IPS-18a (cell line): Measurements from ENCODE around the gene MALRD1.

ENCODE experiments used
- H3K27ac ChIP-seq: one replicate; pipeline ENCODE4 v1.5.1; 2013; ENCODE audit warnings: low read length
- H3K27me3 ChIP-seq: one replicate; pipeline ENCODE4 v1.6.1; 2013; ENCODE audit warnings: mild to moderate bottlenecking, low read length; ENCODE audit not compliant: control insufficient read depth, insufficient read depth
- H3K36me3 ChIP-seq: one replicate; pipeline ENCODE4 v1.6.1; 2013; ENCODE audit warnings: low read depth, low read length; ENCODE audit not compliant: control insufficient read depth
- H3K4me1 ChIP-seq: one replicate; pipeline ENCODE4 v1.6.1; 2013; ENCODE audit warnings: low read depth, low read length; ENCODE audit not compliant: control insufficient read depth
- H3K4me3 ChIP-seq: one replicate; pipeline ENCODE4 v1.5.1; 2013; ENCODE audit warnings: low read length
- H3K9ac ChIP-seq: one replicate; pipeline ENCODE4 v1.6.1; 2013; ENCODE audit warnings: mild to moderate bottlenecking, low read length, moderate library complexity
- H3K9me3 ChIP-seq: one replicate; pipeline ENCODE4 v1.6.1; 2013; ENCODE audit warnings: low read depth, low read length; ENCODE audit not compliant: control insufficient read depth

MALRD1 gene

DNA sequence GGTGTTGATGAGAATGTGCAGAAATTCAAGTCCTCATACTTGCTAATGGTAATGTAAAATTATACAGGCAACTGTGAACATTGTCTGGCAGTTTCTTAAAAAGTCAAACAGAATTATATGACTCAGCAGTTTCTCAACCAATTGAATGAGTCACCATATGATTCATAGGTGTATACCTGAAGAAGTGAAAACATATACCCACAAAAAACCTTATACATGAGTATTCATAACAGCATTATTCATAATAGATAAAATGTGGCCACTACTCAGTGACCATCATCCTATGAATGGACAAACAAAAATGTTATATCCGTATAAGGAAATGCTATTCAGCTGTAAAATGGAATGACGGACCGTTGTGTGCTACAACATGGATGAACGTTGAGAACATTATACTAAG, 253.5 kb downstream of the MALRD1 start:
- no peak overlapping the region for H3K27ac ChIP-seq
- H3K27me3 ChIP-seq, result no peaks in the 10 kb centered on the region
- no peaks in the 10 kb centered on the region for H3K9me3 ChIP-seq
- H3K36me3 ChIP-seq, result no peaks in the 10 kb centered on the region
- no peak overlapping the region for H3K4me3 ChIP-seq
- H3K9ac ChIP-seq, result no peak overlapping the region
- peaks cover 3% of the 10 kb centered on the region for H3K4me1 ChIP-seq

DNA sequence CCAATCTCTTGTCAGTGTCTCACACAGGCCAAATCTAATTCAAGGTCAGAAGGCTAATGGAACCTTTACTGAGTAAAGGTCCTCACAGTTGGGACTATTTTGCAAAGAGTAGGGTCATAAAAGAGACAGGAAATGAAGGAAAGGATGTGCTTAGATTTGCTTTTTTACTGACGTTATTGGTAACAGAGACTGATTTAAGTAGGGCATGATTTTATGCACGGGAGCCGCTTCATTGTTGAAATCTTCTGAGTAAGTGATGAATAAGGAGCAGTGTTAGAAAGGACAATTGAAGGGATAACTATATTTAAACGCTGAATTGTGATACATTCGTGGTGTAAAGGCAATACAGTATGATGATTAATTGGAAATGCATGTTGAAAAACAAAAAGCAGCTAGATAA, 261.5 kb downstream of the MALRD1 start:
- no peaks in the 10 kb centered on the region for H3K9me3 ChIP-seq
- no peaks in the 10 kb centered on the region for H3K36me3 ChIP-seq
- H3K27ac ChIP-seq, result no peak overlapping the region
- H3K4me1 ChIP-seq, result no peaks in the 10 kb centered on the region
- H3K9ac ChIP-seq, result no peak overlapping the region
- no peaks in the 10 kb centered on the region for H3K27me3 ChIP-seq
- H3K4me3 ChIP-seq, result no peak overlapping the region

DNA sequence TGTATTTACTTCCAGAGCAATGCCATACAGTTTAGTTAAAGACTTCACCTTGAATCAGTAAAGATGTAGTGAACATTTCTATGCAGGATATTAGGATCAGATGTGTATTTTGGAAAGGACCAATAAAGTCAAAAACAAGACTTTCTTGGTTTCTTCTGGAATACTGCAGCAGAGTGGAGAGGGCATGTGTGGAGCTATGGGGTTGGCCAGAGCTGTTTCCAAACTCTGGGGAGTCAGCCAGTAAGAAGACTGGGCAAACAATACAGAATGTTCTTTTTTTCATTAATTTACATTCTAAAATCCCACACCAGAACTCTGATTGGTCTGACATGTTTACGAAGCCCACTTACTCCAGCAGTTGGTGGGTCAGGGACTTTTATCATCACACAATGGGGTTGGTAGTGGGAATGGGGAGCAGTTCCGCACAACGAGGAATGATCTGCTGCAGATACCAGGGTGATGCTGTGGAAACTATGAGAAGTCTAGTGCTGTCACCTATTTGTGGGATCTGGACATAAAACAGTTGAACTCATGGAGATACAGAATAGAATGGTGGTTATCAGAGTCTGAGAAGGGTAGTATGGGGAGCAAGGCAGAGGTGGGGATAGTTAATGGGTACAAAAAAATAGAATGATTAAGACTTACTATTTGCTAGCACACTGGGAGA, 267.7 kb downstream of the MALRD1 start:
- H3K27me3 ChIP-seq, result no peaks in the 10 kb centered on the region
- H3K4me3 ChIP-seq, result no peak overlapping the region
- H3K4me1 ChIP-seq, result no peaks in the 10 kb centered on the region
- no peaks in the 10 kb centered on the region for H3K36me3 ChIP-seq
- H3K9me3 ChIP-seq, result no peaks in the 10 kb centered on the region
- no peak overlapping the region for H3K9ac ChIP-seq
- H3K27ac ChIP-seq, result no peak overlapping the region

- Histone ChIP-seq H3K27me3 (no peaks in the 10 kb centered on the region), H3K9me3 (no peaks in the 10 kb centered on the region), H3K4me3 (no peak overlapping the region), H3K4me1 (no peaks in the 10 kb centered on the region), H3K9ac (no peak overlapping the region), H3K27ac (no peak overlapping the region), H3K36me3 (no peaks in the 10 kb centered on the region)
Measured at GRCh38 chr10:19317952-19318351, 269.4 kb downstream of the MALRD1 start.

DNA sequence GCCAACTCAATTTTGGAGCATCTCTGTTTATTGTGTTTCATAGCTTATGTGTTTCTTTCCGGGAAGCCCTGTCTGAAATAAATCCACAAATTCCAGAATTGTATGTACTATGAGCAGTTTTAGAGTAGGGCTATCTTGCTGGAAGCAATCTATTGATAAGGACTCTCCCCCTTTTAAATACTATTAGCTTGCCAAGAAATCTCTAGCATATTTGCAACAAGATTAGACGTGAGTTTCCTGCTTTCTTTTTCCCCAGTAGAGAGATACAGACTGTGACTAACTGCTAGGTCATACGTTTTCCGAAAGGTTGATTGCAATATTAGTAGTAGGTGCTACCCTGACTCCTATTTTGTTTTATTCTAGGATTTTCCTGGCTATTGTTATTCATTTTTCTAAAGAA, 277.0 kb downstream of the MALRD1 start:
- Histone ChIP-seq H3K9ac (no peak overlapping the region), H3K27ac (no peak overlapping the region), H3K27me3 (no peaks in the 10 kb centered on the region), H3K36me3 (no peaks in the 10 kb centered on the region), H3K4me1 (no peaks in the 10 kb centered on the region), H3K4me3 (no peak overlapping the region), H3K9me3 (no peaks in the 10 kb centered on the region)

- no peaks in the 10 kb centered on the region for H3K4me1 ChIP-seq
- no peaks in the 10 kb centered on the region for H3K36me3 ChIP-seq
- H3K27me3 ChIP-seq, result no peaks in the 10 kb centered on the region
- H3K9ac ChIP-seq, result no peak overlapping the region
- H3K9me3 ChIP-seq, result no peaks in the 10 kb centered on the region
- no peak overlapping the region for H3K27ac ChIP-seq
- no peak overlapping the region for H3K4me3 ChIP-seq
Measured at GRCh38 chr10:19328582-19328981, 280.0 kb downstream of the MALRD1 start.

DNA sequence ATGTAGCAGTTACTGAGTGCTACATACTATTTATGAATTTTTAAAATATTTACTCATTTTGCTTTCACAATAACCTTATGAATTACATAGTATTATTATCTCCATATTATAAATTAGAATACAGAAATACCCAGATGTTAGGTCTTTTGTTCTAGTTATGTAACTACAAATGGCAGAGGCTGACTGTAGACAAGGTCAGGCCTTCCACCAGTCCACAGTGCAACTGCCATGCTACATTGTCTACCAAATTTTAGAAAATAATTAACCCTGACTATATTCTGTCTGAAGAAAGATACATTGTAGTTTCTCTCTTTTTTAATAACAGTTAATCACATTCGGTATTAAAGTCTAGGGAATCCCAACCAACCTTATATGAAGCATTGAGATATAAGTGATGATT, 280.9 kb downstream of the MALRD1 start:
- H3K36me3 ChIP-seq, result no peaks in the 10 kb centered on the region
- H3K9ac ChIP-seq, result no peak overlapping the region
- no peaks in the 10 kb centered on the region for H3K9me3 ChIP-seq
- H3K4me1 ChIP-seq, result no peaks in the 10 kb centered on the region
- no peak overlapping the region for H3K27ac ChIP-seq
- no peaks in the 10 kb centered on the region for H3K27me3 ChIP-seq
- H3K4me3 ChIP-seq, result no peak overlapping the region

DNA sequence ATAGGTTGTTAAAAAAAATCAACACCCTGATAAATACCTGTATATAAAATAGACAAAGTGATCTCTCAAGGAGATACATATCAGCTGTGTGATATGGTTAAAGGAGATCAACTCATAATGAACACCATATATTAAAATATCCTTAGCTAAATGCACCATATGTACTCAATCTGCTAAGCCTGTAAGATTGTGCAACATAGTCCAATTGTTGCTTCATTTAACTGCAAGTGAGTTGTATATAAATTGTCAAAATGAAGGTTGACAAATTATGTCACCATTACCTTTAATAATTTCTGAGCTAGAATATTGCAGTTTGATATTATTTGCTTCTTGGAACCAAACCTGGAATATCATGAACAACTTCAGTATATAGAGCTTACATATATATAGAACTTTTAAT, 283.7 kb downstream of the MALRD1 start:
- Histone ChIP-seq H3K4me1 (no peaks in the 10 kb centered on the region), H3K36me3 (no peaks in the 10 kb centered on the region), H3K9ac (no peak overlapping the region), H3K9me3 (no peaks in the 10 kb centered on the region), H3K27ac (no peak overlapping the region), H3K27me3 (no peaks in the 10 kb centered on the region), H3K4me3 (no peak overlapping the region)

GRCh38 chr10:19333631-19334030, 285.0 kb downstream of the MALRD1 start:
- no peak overlapping the region for H3K9ac ChIP-seq
- H3K27me3 ChIP-seq, result no peaks in the 10 kb centered on the region
- no peaks in the 10 kb centered on the region for H3K4me1 ChIP-seq
- no peaks in the 10 kb centered on the region for H3K36me3 ChIP-seq
- no peak overlapping the region for H3K27ac ChIP-seq
- no peaks in the 10 kb centered on the region for H3K9me3 ChIP-seq
- no peak overlapping the region for H3K4me3 ChIP-seq

DNA sequence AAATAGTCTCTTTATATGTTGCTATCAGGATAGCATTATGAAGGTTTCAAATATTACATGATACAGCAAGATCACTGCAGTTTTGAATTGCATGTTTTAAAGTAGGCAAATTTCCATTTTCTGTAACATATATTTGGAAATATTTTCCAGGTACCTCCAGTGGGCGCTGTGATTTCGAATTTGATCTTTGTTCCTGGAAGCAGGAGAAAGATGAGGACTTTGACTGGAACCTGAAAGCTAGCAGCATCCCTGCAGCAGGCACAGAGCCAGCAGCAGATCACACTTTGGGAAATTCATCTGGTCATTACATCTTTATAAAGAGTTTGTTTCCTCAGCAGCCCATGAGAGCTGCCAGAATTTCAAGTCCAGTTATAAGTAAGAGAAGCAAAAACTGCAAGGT, 299.0 kb downstream of the MALRD1 start:
- no peak overlapping the region for H3K27ac ChIP-seq
- no peak overlapping the region for H3K4me3 ChIP-seq
- H3K36me3 ChIP-seq, result no peaks in the 10 kb centered on the region
- H3K9me3 ChIP-seq, result no peaks in the 10 kb centered on the region
- H3K9ac ChIP-seq, result no peak overlapping the region
- no peaks in the 10 kb centered on the region for H3K4me1 ChIP-seq
- no peaks in the 10 kb centered on the region for H3K27me3 ChIP-seq

DNA sequence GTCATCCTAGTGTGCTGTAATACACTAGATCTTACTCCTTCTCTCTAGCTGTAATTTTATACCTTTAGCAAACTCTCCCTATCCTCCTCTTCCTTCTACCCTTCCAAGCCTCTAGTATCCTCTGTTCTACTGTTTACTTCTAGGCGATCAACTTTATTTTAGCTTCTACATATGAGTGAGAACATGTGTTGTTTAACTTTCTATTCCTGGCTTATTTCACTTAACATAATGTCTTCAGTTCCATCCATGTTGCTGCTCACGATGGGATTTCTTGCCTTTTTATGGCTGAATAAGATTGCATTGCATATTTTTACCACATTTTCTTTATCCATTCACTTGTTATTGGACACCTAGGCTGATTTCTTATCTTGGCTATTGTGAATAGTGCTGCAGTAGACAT, 318.6 kb downstream of the MALRD1 start:
- no peaks in the 10 kb centered on the region for H3K27me3 ChIP-seq
- H3K4me1 ChIP-seq, result no peaks in the 10 kb centered on the region
- no peak overlapping the region for H3K9ac ChIP-seq
- no peak overlapping the region for H3K4me3 ChIP-seq
- H3K27ac ChIP-seq, result no peak overlapping the region
- H3K9me3 ChIP-seq, result no peaks in the 10 kb centered on the region
- H3K36me3 ChIP-seq, result no peaks in the 10 kb centered on the region

GRCh38 chr10:19373988-19374387, 325.4 kb downstream of the MALRD1 start:
- no peaks in the 10 kb centered on the region for H3K27me3 ChIP-seq
- peaks cover 7% of the 10 kb centered on the region for H3K4me1 ChIP-seq
- H3K9ac ChIP-seq, result no peak overlapping the region
- H3K4me3 ChIP-seq, result no peak overlapping the region
- no peaks in the 10 kb centered on the region for H3K36me3 ChIP-seq
- H3K27ac ChIP-seq, result no peak overlapping the region
- H3K9me3 ChIP-seq, result no peaks in the 10 kb centered on the region
